Activated naive CD8-positive, alpha-beta T cell treated with anti-CD3 and anti-CD28 coated beads, Interleukin-2, amount 50 U/mL, for 24 hours (primary cell): ENCODE data around the gene NPFFR2.

ENCODE experiments used
- ATAC-seq: fragments of 150-1000 bp; cut with Tn5 transposase; one replicate; pipeline ENCODE4 v1.10.0; 2021
- DNase-seq: peaks from one replicate; pipeline ENCODE4 v3.0.0; 2021
- H3K27ac Mint-ChIP-seq: one replicate; pipeline ENCODE4 v1.8.0; 2021; ENCODE audit warnings: mild to moderate bottlenecking, mixed read lengths
- H3K27me3 Mint-ChIP-seq: one replicate; pipeline ENCODE4 v1.8.0; 2021; ENCODE audit warnings: mixed read lengths
- H3K36me3 Mint-ChIP-seq: one replicate; pipeline ENCODE4 v1.8.0; 2021; ENCODE audit warnings: low read depth, mixed read lengths
- H3K4me1 Mint-ChIP-seq: one replicate; pipeline ENCODE4 v1.8.0; 2021; ENCODE audit warnings: mixed read lengths
- H3K4me3 Mint-ChIP-seq: one replicate; pipeline ENCODE4 v1.8.0; 2021; ENCODE audit warnings: mild to moderate bottlenecking, moderate library complexity, mixed read lengths
- H3K9me3 Mint-ChIP-seq: one replicate; pipeline ENCODE4 v1.8.0; 2021; ENCODE audit warnings: mixed read lengths

The NPFFR2 gene

GRCh38 chr4:72031868-72032608 is at the start of gene NPFFR2:
Gene NPFFR2 (plus strand): TSS chr4:72032000. CDS start chr4:72128592, 96,592 bp downstream.
- no peak for DNase-seq
- H3K36me3 Mint-ChIP-seq: no peaks in the 10 kb centered on the region
- H3K27ac Mint-ChIP-seq: no peak within 1 kb of the TSS
- no peaks in the 10 kb centered on the region for H3K9me3 Mint-ChIP-seq
- H3K4me1 Mint-ChIP-seq: no peaks in the 10 kb centered on the region
- ATAC-seq: no peak
- H3K4me3 Mint-ChIP-seq: no peak within 1 kb of the TSS
- peaks cover 2% of the 10 kb centered on the region for H3K27me3 Mint-ChIP-seq

- H3K36me3 Mint-ChIP-seq: no peaks in the 10 kb centered on the region
- no peak overlapping the region for H3K4me3 Mint-ChIP-seq
- H3K4me1 Mint-ChIP-seq: no peaks in the 10 kb centered on the region
- H3K27me3 Mint-ChIP-seq: no peaks in the 10 kb centered on the region
- ATAC-seq: no peak
- H3K9me3 Mint-ChIP-seq: peaks cover 10% of the 10 kb centered on the region
- DNase-seq: no peak
- no peak overlapping the region for H3K27ac Mint-ChIP-seq
Measured at GRCh38 chr4:71992571-71993312, 39.1 kb upstream of the NPFFR2 start.

- Mint-ChIP-seq H3K4me1 (no peaks in the 10 kb centered on the region), H3K4me3 (no peak overlapping the region)
Measured at GRCh38 chr4:71994559-71994958, 37.2 kb upstream of the NPFFR2 start.

GRCh38 chr4:71995297-71995696 is 36.5 kb upstream of the NPFFR2 start:
- DNase-seq (no peak), ATAC-seq (no peak)
- H3K27me3 Mint-ChIP-seq: no peaks in the 10 kb centered on the region
- peaks cover 7% of the 10 kb centered on the region for H3K9me3 Mint-ChIP-seq
- no peaks in the 10 kb centered on the region for H3K36me3 Mint-ChIP-seq
- H3K4me3 Mint-ChIP-seq: no peak overlapping the region
- H3K27ac Mint-ChIP-seq: no peak overlapping the region
- no peaks in the 10 kb centered on the region for H3K4me1 Mint-ChIP-seq

More at GRCh38 chr4:71994559-71994958, 37.2 kb upstream of the NPFFR2 start:
- ATAC-seq (no peak), DNase-seq (no peak)
- Mint-ChIP-seq H3K27me3 (no peaks in the 10 kb centered on the region), H3K9me3 (peaks cover 10% of the 10 kb centered on the region), H3K27ac (no peak overlapping the region), H3K36me3 (no peaks in the 10 kb centered on the region)

GRCh38 chr4:72006586-72006985 is 25.2 kb upstream of the NPFFR2 start:
- no peaks in the 10 kb centered on the region for H3K36me3 Mint-ChIP-seq
- no peak overlapping the region for H3K27ac Mint-ChIP-seq
- no peak for DNase-seq
- no peaks in the 10 kb centered on the region for H3K4me1 Mint-ChIP-seq
- H3K27me3 Mint-ChIP-seq: no peaks in the 10 kb centered on the region
- H3K9me3 Mint-ChIP-seq: no peaks in the 10 kb centered on the region
- H3K4me3 Mint-ChIP-seq: no peak overlapping the region
- no peak for ATAC-seq

- H3K4me3 Mint-ChIP-seq: no peak overlapping the region
- H3K4me1 Mint-ChIP-seq: no peaks in the 10 kb centered on the region
- H3K9me3 Mint-ChIP-seq: no peaks in the 10 kb centered on the region
- H3K27me3 Mint-ChIP-seq: no peaks in the 10 kb centered on the region
- DNase-seq (no peak), ATAC-seq (no peak)
- no peaks in the 10 kb centered on the region for H3K36me3 Mint-ChIP-seq
- no peak overlapping the region for H3K27ac Mint-ChIP-seq
Measured at GRCh38 chr4:72011906-72012305, 19.9 kb upstream of the NPFFR2 start.

- H3K4me3 Mint-ChIP-seq: no peak overlapping the region
- no peaks in the 10 kb centered on the region for H3K27me3 Mint-ChIP-seq
- DNase-seq (no peak), ATAC-seq (no peak)
- no peak overlapping the region for H3K27ac Mint-ChIP-seq
- H3K36me3 Mint-ChIP-seq: no peaks in the 10 kb centered on the region
- H3K4me1 Mint-ChIP-seq: no peaks in the 10 kb centered on the region
- no peaks in the 10 kb centered on the region for H3K9me3 Mint-ChIP-seq
Measured at GRCh38 chr4:72016011-72016410, 15.8 kb upstream of the NPFFR2 start.

- H3K4me1 Mint-ChIP-seq: no peaks in the 10 kb centered on the region
- ATAC-seq: no peak
- H3K36me3 Mint-ChIP-seq: no peaks in the 10 kb centered on the region
- H3K27ac Mint-ChIP-seq: no peak overlapping the region
- H3K9me3 Mint-ChIP-seq: no peaks in the 10 kb centered on the region
- no peak overlapping the region for H3K4me3 Mint-ChIP-seq
- DNase-seq: no peak
- H3K27me3 Mint-ChIP-seq: no peaks in the 10 kb centered on the region
Measured at GRCh38 chr4:72019688-72020087, 12.1 kb upstream of the NPFFR2 start.

GRCh38 chr4:72022553-72022952 is 9.2 kb upstream of the NPFFR2 start:
- no peaks in the 10 kb centered on the region for H3K36me3 Mint-ChIP-seq
- no peaks in the 10 kb centered on the region for H3K27me3 Mint-ChIP-seq
- no peaks in the 10 kb centered on the region for H3K4me1 Mint-ChIP-seq
- ATAC-seq (no peak), DNase-seq (no peak)
- H3K9me3 Mint-ChIP-seq: no peaks in the 10 kb centered on the region
- H3K27ac Mint-ChIP-seq: no peak overlapping the region
- H3K4me3 Mint-ChIP-seq: no peak overlapping the region

- Mint-ChIP-seq H3K27ac (no peak overlapping the region), H3K27me3 (no peaks in the 10 kb centered on the region), H3K4me3 (no peak overlapping the region), H3K4me1 (no peaks in the 10 kb centered on the region), H3K9me3 (no peaks in the 10 kb centered on the region), H3K36me3 (no peaks in the 10 kb centered on the region)
- DNase-seq: no peak
- no peak for ATAC-seq
Measured at GRCh38 chr4:72055566-72055965, 23.8 kb downstream of the NPFFR2 start.

GRCh38 chr4:72063726-72064125 is 31.9 kb downstream of the NPFFR2 start:
- Mint-ChIP-seq H3K27me3 (peaks cover 3% of the 10 kb centered on the region), H3K36me3 (no peaks in the 10 kb centered on the region), H3K4me1 (no peaks in the 10 kb centered on the region), H3K27ac (no peak overlapping the region), H3K4me3 (no peak overlapping the region), H3K9me3 (peaks cover 5% of the 10 kb centered on the region)
- ATAC-seq (no peak), DNase-seq (no peak)

- DNase-seq: no peak
- H3K4me1 Mint-ChIP-seq: no peaks in the 10 kb centered on the region
- H3K36me3 Mint-ChIP-seq: no peaks in the 10 kb centered on the region
- H3K9me3 Mint-ChIP-seq: peaks cover 5% of the 10 kb centered on the region
- no peak overlapping the region for H3K4me3 Mint-ChIP-seq
- ATAC-seq: no peak
- no peaks in the 10 kb centered on the region for H3K27me3 Mint-ChIP-seq
- no peak overlapping the region for H3K27ac Mint-ChIP-seq
Measured at GRCh38 chr4:72067051-72067450, 35.3 kb downstream of the NPFFR2 start.

GRCh38 chr4:72073816-72074215 is 42.0 kb downstream of the NPFFR2 start:
- Mint-ChIP-seq H3K4me1 (no peaks in the 10 kb centered on the region), H3K27me3 (no peaks in the 10 kb centered on the region)
- ATAC-seq: no peak

GRCh38 chr4:72076562-72076961 is 44.8 kb downstream of the NPFFR2 start:
- H3K4me1 Mint-ChIP-seq: no peaks in the 10 kb centered on the region
- H3K27ac Mint-ChIP-seq: no peak overlapping the region
- H3K9me3 Mint-ChIP-seq: peaks cover 4% of the 10 kb centered on the region
- H3K36me3 Mint-ChIP-seq: no peaks in the 10 kb centered on the region
- no peak overlapping the region for H3K4me3 Mint-ChIP-seq
- ATAC-seq (no peak), DNase-seq (no peak)
- no peaks in the 10 kb centered on the region for H3K27me3 Mint-ChIP-seq

More at GRCh38 chr4:72073816-72074215, 42.0 kb downstream of the NPFFR2 start:
- Mint-ChIP-seq H3K9me3 (peaks cover 4% of the 10 kb centered on the region), H3K27ac (no peak overlapping the region), H3K36me3 (no peaks in the 10 kb centered on the region), H3K4me3 (no peak overlapping the region)
- DNase-seq: no peak

- Mint-ChIP-seq H3K36me3 (no peaks in the 10 kb centered on the region), H3K4me1 (no peaks in the 10 kb centered on the region), H3K27me3 (no peaks in the 10 kb centered on the region), H3K27ac (no peak overlapping the region), H3K9me3 (peaks cover 4% of the 10 kb centered on the region), H3K4me3 (no peak overlapping the region)
- ATAC-seq (no peak), DNase-seq (no peak)
Measured at GRCh38 chr4:72077346-72077745, 45.5 kb downstream of the NPFFR2 start.
